ENCODE results near the gene CST9. TPM values are rescaled to one million over a fixed set of nuclear protein-coding genes. Genes with fewer than 3 reads are reported as not detected.
"Not testable (repeated sequence)": the region's sequence is repeated elsewhere in the genome, so short reads cannot be mapped to it uniquely, and the experiment has no call there.

Gene CST9
- total RNA-seq, 1 experiment from 2014 or later: not detected

- no peak for DNase-seq (ENCODE audit: low spot score)
- in situ Hi-C loops (cut with HindIII; ENCODE audit: low sequenced_read_pairs): no loop called here
Measured at GRCh38 chr20:23601715-23602114, 4.0 kb downstream of the CST9 start.

- in situ Hi-C loops (cut with HindIII; ENCODE audit: low sequenced_read_pairs): no loop called here
- DNase-seq (ENCODE audit: low spot score): no peak
Measured at GRCh38 chr20:23598481-23598880, 7.2 kb downstream of the CST9 start.

GRCh38 chr20:23596579-23597250 is 9.0 kb downstream of the CST9 start:
- in situ Hi-C loops (cut with HindIII; ENCODE audit: low sequenced_read_pairs): no loop called here
- DNase-seq (ENCODE audit: low spot score): no peak

GRCh38 chr20:23595941-23596340 is 9.8 kb downstream of the CST9 start:
- in situ Hi-C loops (cut with HindIII; ENCODE audit: low sequenced_read_pairs): no loop called here

GRCh38 chr20:23588434-23589403 is 17.0 kb downstream of the CST9 start:
- in situ Hi-C loops (cut with HindIII; ENCODE audit: low sequenced_read_pairs): no loop called here
- DNase-seq (ENCODE audit: low spot score): no peak

More at GRCh38 chr20:23595941-23596340, 9.8 kb downstream of the CST9 start:
- DNase-seq (ENCODE audit: low spot score): no peak

- DNase-seq (ENCODE audit: low spot score): no peak
Measured at GRCh38 chr20:23587631-23588030, 18.1 kb downstream of the CST9 start.

GRCh38 chr20:23586735-23587525 is 18.8 kb downstream of the CST9 start:
- in situ Hi-C loops (cut with HindIII; ENCODE audit: low sequenced_read_pairs): no loop called here
- no peak for DNase-seq (ENCODE audit: low spot score)

More at GRCh38 chr20:23587631-23588030, 18.1 kb downstream of the CST9 start:
- in situ Hi-C loops (cut with HindIII; ENCODE audit: low sequenced_read_pairs): no loop called here

- in situ Hi-C loops (cut with HindIII; ENCODE audit: low sequenced_read_pairs): no loop called here
- DNase-seq (ENCODE audit: low spot score): no peak
Measured at GRCh38 chr20:23585808-23586734, 19.6 kb downstream of the CST9 start.

- DNase-seq (ENCODE audit: low spot score): no peak
- in situ Hi-C loops (cut with HindIII; ENCODE audit: low sequenced_read_pairs): no loop called here
Measured at GRCh38 chr20:23585449-23585807, 20.3 kb downstream of the CST9 start.

GRCh38 chr20:23584434-23585199 is 21.1 kb downstream of the CST9 start:
- DNase-seq (ENCODE audit: low spot score): no peak
- in situ Hi-C loops (cut with HindIII; ENCODE audit: low sequenced_read_pairs): no loop called here

- in situ Hi-C loops (cut with HindIII; ENCODE audit: low sequenced_read_pairs): no loop called here
- no peak for DNase-seq (ENCODE audit: low spot score)
Measured at GRCh38 chr20:23583526-23583925, 22.2 kb downstream of the CST9 start.

GRCh38 chr20:23582293-23582692 is 23.4 kb downstream of the CST9 start:
- DNase-seq (ENCODE audit: low spot score): no peak
- in situ Hi-C loops (cut with HindIII; ENCODE audit: low sequenced_read_pairs): no loop called here

- in situ Hi-C loops (cut with HindIII; ENCODE audit: low sequenced_read_pairs); DNase-seq (ENCODE audit: low spot score): not testable (repeated sequence)
Measured at GRCh38 chr20:23581833-23582232, 23.9 kb downstream of the CST9 start.

- in situ Hi-C loops (cut with HindIII; ENCODE audit: low sequenced_read_pairs): no loop called here
- DNase-seq (ENCODE audit: low spot score): no peak
Measured at GRCh38 chr20:23574977-23575376, 30.7 kb downstream of the CST9 start.

GRCh38 chr20:23570178-23570760 is 35.4 kb downstream of the CST9 start:
- no peak for DNase-seq (ENCODE audit: low spot score)
- in situ Hi-C loops (cut with HindIII; ENCODE audit: low sequenced_read_pairs): no loop called here

GRCh38 chr20:23569570-23569969 is 36.1 kb downstream of the CST9 start:
- in situ Hi-C loops (cut with HindIII; ENCODE audit: low sequenced_read_pairs): no loop called here
- DNase-seq (ENCODE audit: low spot score): no peak

GRCh38 chr20:23568971-23569330 is 36.8 kb downstream of the CST9 start:
- no peak for DNase-seq (ENCODE audit: low spot score)
- in situ Hi-C loops (cut with HindIII; ENCODE audit: low sequenced_read_pairs): no loop called here

Measured in G401 (cell line).